IMR-90 (cell line): Measurements from ENCODE around the gene MACIR. TPM values are rescaled to one million over a fixed set of nuclear protein-coding genes. Genes with fewer than 3 reads are reported as not detected.

Experiments
- ATAC-seq: fragments of 200-7000 bp; cut with Tn5 transposase; 2 replicates; pipeline ENCODE4 v1.9.1; 2020; ENCODE audit warnings: low read depth, mild to moderate bottlenecking, moderate library complexity
- BruUV-seq: library from RNA; stranded (reverse); fragments of 400-500 nt; replicated peaks from 2 replicates; lab custom pipeline; 2021; lab: Mats Ljungman, UMichigan
- CTCF ChIA-PET: fragments of 300-600 bp; formaldehyde crosslinking; extraction: SDS; loops from one replicate; lab custom pipeline; 2021; ENCODE audit warnings: antibody characterized with exemption; lab: Yijun Ruan, JAX
- POLR2A ChIA-PET: fragments of 300-600 bp; sonication (Branson Sonifier 250); formaldehyde crosslinking; loops from one replicate; lab custom pipeline; 2022; ENCODE audit warnings: antibody characterized with exemption; ENCODE audit not compliant: unreplicated experiment; lab: Charles Lee
- DNase-seq: peaks from one replicate; pipeline ENCODE4 v3.0.0; 2013
- H2AFZ ChIP-seq: replicated peaks from 2 replicates; pipeline ENCODE3; 2013; ENCODE audit warnings: low read length, mild to moderate bottlenecking; ENCODE audit not compliant: poor library complexity
- H2AK5ac ChIP-seq: 2 replicates; pipeline ENCODE4 v1.6.1; 2013; ENCODE audit warnings: low read depth, low read length, inconsistent platforms
- H2AK9ac ChIP-seq: replicated peaks from 2 replicates; pipeline ENCODE3; 2013; ENCODE audit warnings: mild to moderate bottlenecking, low read depth, low read length, moderate library complexity; ENCODE audit not compliant: poor library complexity
- H2BK120ac ChIP-seq: 2 replicates; pipeline ENCODE4 v1.6.1; 2013; ENCODE audit warnings: low read depth, low read length, inconsistent platforms
- H2BK15ac ChIP-seq: 3 replicates; pipeline ENCODE4 v1.6.1; 2013; ENCODE audit warnings: low read depth, low read length, inconsistent platforms
- H2BK20ac ChIP-seq: 2 replicates; pipeline ENCODE4 v1.6.1; 2013; ENCODE audit warnings: low read depth, mild to moderate bottlenecking, inconsistent platforms, low read length, moderate library complexity
- H2BK5ac ChIP-seq: 2 replicates; pipeline ENCODE4 v1.6.1; 2013; ENCODE audit warnings: mild to moderate bottlenecking, low read depth, low read length, inconsistent platforms; ENCODE audit not compliant: poor library complexity, severe bottlenecking
- H3K14ac ChIP-seq: replicated peaks from 2 replicates; pipeline ENCODE4 v1.6.1; 2013; ENCODE audit warnings: low read depth, low read length, inconsistent platforms
- H3K18ac ChIP-seq: 2 replicates; pipeline ENCODE4 v1.6.1; 2013; ENCODE audit warnings: low read depth, low read length, control low read depth
- H3K23ac ChIP-seq: 2 replicates; pipeline ENCODE4 v1.6.1; 2013; ENCODE audit warnings: low read depth, low read length, inconsistent platforms
- H3K27ac ChIP-seq: 2 replicates; pipeline ENCODE4 v1.5.1; 2013; ENCODE audit warnings: mild to moderate bottlenecking, control low read depth, low read length; ENCODE audit not compliant: insufficient read depth
- H3K27me3 ChIP-seq: 2 replicates; pipeline ENCODE4 v1.6.1; 2013; ENCODE audit warnings: low read length; ENCODE audit not compliant: control insufficient read depth, insufficient read depth
- H3K36me3 ChIP-seq: 2 replicates; pipeline ENCODE4 v1.6.1; 2013; ENCODE audit warnings: low read length, mixed read lengths; ENCODE audit not compliant: control insufficient read depth, insufficient read depth
- H3K4ac ChIP-seq: 2 replicates; pipeline ENCODE4 v1.6.1; 2013; ENCODE audit warnings: low read depth, low read length, inconsistent platforms
- H3K4me1 ChIP-seq: 2 replicates; pipeline ENCODE4 v1.6.1; 2013; ENCODE audit warnings: low read length, mixed read lengths; ENCODE audit not compliant: control insufficient read depth, insufficient read depth
- H3K4me2 ChIP-seq: 2 replicates; pipeline ENCODE4 v1.6.1; 2013; ENCODE audit warnings: low read depth, mild to moderate bottlenecking, control low read depth, low read length, moderate library complexity
- H3K4me3 ChIP-seq: 2 replicates; pipeline ENCODE4 v1.5.1; 2013; ENCODE audit warnings: low read depth, mild to moderate bottlenecking, control low read depth, low read length, moderate library complexity; ENCODE audit not compliant: insufficient read depth
- H3K56ac ChIP-seq: 2 replicates; pipeline ENCODE4 v1.6.1; 2013; ENCODE audit warnings: low read length, inconsistent platforms; ENCODE audit not compliant: insufficient read depth; ENCODE audit errors: extremely low read depth
- H3K79me1 ChIP-seq, 2 experiments: 2 replicates each; pipeline ENCODE4 v1.6.1; 2013; ENCODE audit warnings: low read length in 2 of 2, inconsistent platforms in 1 of 2, low read depth in 1 of 2
- H3K9ac ChIP-seq: 2 replicates; pipeline ENCODE4 v1.6.1; 2013; ENCODE audit warnings: low read depth, low read length, control low read depth
- H3K9me1 ChIP-seq: 2 replicates; pipeline ENCODE4 v1.6.1; 2013; ENCODE audit warnings: low read length, inconsistent platforms; ENCODE audit not compliant: insufficient read depth
- H3K9me3 ChIP-seq: 2 replicates; pipeline ENCODE4 v1.6.1; 2013; ENCODE audit warnings: low read length; ENCODE audit not compliant: control insufficient read depth, insufficient read depth
- H4K20me1 ChIP-seq: 2 replicates; pipeline ENCODE4 v1.6.1; 2013; ENCODE audit warnings: low read length, inconsistent platforms; ENCODE audit not compliant: insufficient read depth
- H4K5ac ChIP-seq: 2 replicates; pipeline ENCODE4 v1.6.1; 2013; ENCODE audit warnings: mild to moderate bottlenecking, low read depth, low read length, control low read depth
- H4K8ac ChIP-seq, 2 experiments: 2 replicates each; pipeline ENCODE4 v1.6.1; 2013; ENCODE audit warnings: low read depth in 2 of 2, low read length in 2 of 2, control low read depth in 1 of 2, inconsistent platforms in 1 of 2
- H4K91ac ChIP-seq: 2 replicates; pipeline ENCODE4 v1.6.1; 2013; ENCODE audit warnings: low read depth, low read length, inconsistent platforms; ENCODE audit not compliant: insufficient read depth
- BHLHE40 ChIP-seq: fragments of 150-350 bp; IDR thresholded peaks from 2 replicates; pipeline ENCODE4 v1.6.1; 2016; ENCODE audit warnings: mild to moderate bottlenecking, low read depth, low read length
- FOS ChIP-seq: fragments of 150-350 bp; IDR thresholded peaks from 2 replicates; pipeline ENCODE4 v1.6.1; 2016; ENCODE audit warnings: low read depth, low read length
- MAFK ChIP-seq: IDR thresholded peaks from 2 replicates; pipeline ENCODE4 v1.6.1; 2012; ENCODE audit warnings: low read depth, low read length, improper control_type of control experiment
- MXI1 ChIP-seq: IDR thresholded peaks from 2 replicates; pipeline ENCODE4 v1.6.1; 2012; ENCODE audit warnings: low read depth, mild to moderate bottlenecking, low read length, moderate library complexity, borderline replicate concordance
- NFE2L2 ChIP-seq: fragments of 150-350 bp; IDR thresholded peaks from 2 replicates; pipeline ENCODE4 v1.6.1; 2016; ENCODE audit warnings: low read depth, mild to moderate bottlenecking, low read length
- POLR2A ChIP-seq: IDR thresholded peaks from 2 replicates; pipeline ENCODE4 v1.6.1; 2012; ENCODE audit warnings: mild to moderate bottlenecking, low read depth, low read length
- RAD21 ChIP-seq: IDR thresholded peaks from 2 replicates; pipeline ENCODE4 v1.6.1; 2012; ENCODE audit warnings: low read length, improper control_type of control experiment
- RFX5 ChIP-seq: IDR thresholded peaks from 2 replicates; pipeline ENCODE4 v1.8.0; 2012; ENCODE audit warnings: low read depth, mild to moderate bottlenecking, low read length, moderate library complexity
- SMC3 ChIP-seq: fragments of 150-350 bp; IDR thresholded peaks from 2 replicates; pipeline ENCODE4 v1.6.1; 2016; ENCODE audit warnings: low read depth, mild to moderate bottlenecking, antibody characterized with exemption, low read length, moderate library complexity
- WGBS, 2 experiments: methylation state at CpG; one replicate each; pipeline versions ENCODE4 v1.1.5 to v1.1.7; 2013; ENCODE audit warnings: missing lambda C conversion rate in 2 of 2; ENCODE audit not compliant: insufficient read length in 1 of 2; ENCODE audit errors: extremely low coverage in 2 of 2; 5-methylcytosine and 5-hydroxymethylcytosine counted together
- dilution Hi-C: fragments of 300-500 bp; cut with HindIII; formaldehyde crosslinking; loops from one replicate; pipeline ENCODE4 v1.14.3; 2018; ENCODE audit warnings: low sequenced_read_pairs; ENCODE audit not compliant: unreplicated experiment
- in situ Hi-C: fragments of 300-500 bp; cut with MboI; formaldehyde crosslinking; loops from 3 replicates; pipeline ENCODE4 v1.14.3; 2019; ENCODE audit warnings: low sequenced_read_pairs, inconsistent platforms, mixed read lengths
- intact Hi-C: fragments of 100-400 bp; cut with micrococcal nuclease; formaldehyde crosslinking; loops from 2 replicates; pipeline ENCODE4 v1.10.0; 2022
- polyA plus RNA-seq, 3 experiments: library from polyadenylated mRNA; depleted of rRNA; stranded (reverse); fragments of >200 nt; gene quantifications; 2 replicates each; pipeline ENCODE4 v1.2.3, GENCODE V29; 2012; ENCODE audit warnings: low replicate concordance in 1 of 3
- total RNA-seq: library from RNA; depleted of rRNA; stranded (reverse); fragments of >200 nt; gene quantifications from 2 replicates; pipeline ENCODE4 v1.2.3, GENCODE V29; 2012
- TF ChIP-seq, protein P1 (sequence below): conservative IDR thresholded peaks from 2 replicates; pipeline ENCODE4 v1.5.1; 2012; ENCODE audit warnings: mild to moderate bottlenecking, low read depth, low read length, improper control_type of control experiment

Gene MACIR
- total and polyA plus RNA-seq, 2 of the 4 experiments (the other 2 are of a cell fraction): 11.1 to 21.3 TPM

DNA sequence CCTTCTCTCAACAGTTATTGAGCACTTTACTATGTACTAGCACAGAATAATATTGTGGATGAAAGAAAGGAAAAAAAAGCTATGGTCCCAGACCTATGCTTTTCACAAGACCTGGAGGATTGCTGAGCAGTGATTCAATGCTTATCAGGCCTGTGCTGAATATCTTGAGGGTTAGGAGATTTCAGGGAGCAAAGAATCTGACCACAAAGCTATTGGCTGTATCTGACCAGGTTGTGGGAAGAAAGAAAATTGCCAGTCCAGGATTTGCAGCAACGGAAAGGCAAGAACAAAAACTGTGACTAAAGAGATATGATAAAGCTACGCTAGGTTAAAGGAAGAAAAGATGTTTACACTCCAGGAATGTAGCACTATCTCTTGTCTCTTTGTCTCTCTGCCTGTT is 14.9 kb upstream of the MACIR start:
- H2AFZ ChIP-seq: no peak overlapping the region
- no peaks in the 10 kb centered on the region for H3K9me3 ChIP-seq
- H2BK15ac ChIP-seq: no peak overlapping the region
- no peak overlapping the region for H2BK20ac ChIP-seq
- TF ChIP-seq, protein P1, sequence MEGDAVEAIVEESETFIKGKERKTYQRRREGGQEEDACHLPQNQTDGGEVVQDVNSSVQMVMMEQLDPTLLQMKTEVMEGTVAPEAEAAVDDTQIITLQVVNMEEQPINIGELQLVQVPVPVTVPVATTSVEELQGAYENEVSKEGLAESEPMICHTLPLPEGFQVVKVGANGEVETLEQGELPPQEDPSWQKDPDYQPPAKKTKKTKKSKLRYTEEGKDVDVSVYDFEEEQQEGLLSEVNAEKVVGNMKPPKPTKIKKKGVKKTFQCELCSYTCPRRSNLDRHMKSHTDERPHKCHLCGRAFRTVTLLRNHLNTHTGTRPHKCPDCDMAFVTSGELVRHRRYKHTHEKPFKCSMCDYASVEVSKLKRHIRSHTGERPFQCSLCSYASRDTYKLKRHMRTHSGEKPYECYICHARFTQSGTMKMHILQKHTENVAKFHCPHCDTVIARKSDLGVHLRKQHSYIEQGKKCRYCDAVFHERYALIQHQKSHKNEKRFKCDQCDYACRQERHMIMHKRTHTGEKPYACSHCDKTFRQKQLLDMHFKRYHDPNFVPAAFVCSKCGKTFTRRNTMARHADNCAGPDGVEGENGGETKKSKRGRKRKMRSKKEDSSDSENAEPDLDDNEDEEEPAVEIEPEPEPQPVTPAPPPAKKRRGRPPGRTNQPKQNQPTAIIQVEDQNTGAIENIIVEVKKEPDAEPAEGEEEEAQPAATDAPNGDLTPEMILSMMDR: no peak
- TF ChIP-seq RAD21 (no peak), SMC3 (no peak), FOS (no peak), POLR2A (no peak), NFE2L2 (no peak), MXI1 (no peak), MAFK (no peak), BHLHE40 (no peak), RFX5 (no peak)
- H3K36me3 ChIP-seq: no peaks in the 10 kb centered on the region
- no peak overlapping the region for H3K14ac ChIP-seq
- H3K56ac ChIP-seq: no peak overlapping the region
- no peak overlapping the region for H3K18ac ChIP-seq
- H3K27me3 ChIP-seq: no peaks in the 10 kb centered on the region; the same call in 1 of the 2 replicates
- peaks cover 3% of the 10 kb centered on the region for H3K4me1 ChIP-seq
- H4K5ac ChIP-seq: no peak overlapping the region
- ATAC-seq (peak; percentile 49), DNase-seq (peak; percentile 67)
- no peak overlapping the region for H2AK5ac ChIP-seq
- no peak overlapping the region; the same call in 1 of the 2 replicates for H3K4me2 ChIP-seq
- intact Hi-C loops (no loop called here), dilution Hi-C loops (no loop called here), in situ Hi-C loops (no loop called here)
- H4K20me1 ChIP-seq: no peaks in the 10 kb centered on the region
- H3K9ac ChIP-seq: no peak overlapping the region
- H3K9me1 ChIP-seq: no peaks in the 10 kb centered on the region
- H3K79me1 ChIP-seq: no peaks in the 10 kb centered on the region
- no peak overlapping the region for H4K91ac ChIP-seq
- H3K27ac ChIP-seq: no peak overlapping the region
- no peak overlapping the region for H3K23ac ChIP-seq
- H2BK5ac ChIP-seq: no peak overlapping the region
- H3K4me3 ChIP-seq: no peak overlapping the region
- WGBS, 2 experiments: no CpG with 5 or more reads among the region's 2 CpGs
- no peak overlapping the region for H4K8ac ChIP-seq
- BruUV-seq: no TSS peak
- H3K4ac ChIP-seq: no peak overlapping the region
- CTCF ChIA-PET: no interaction called here
- no peak overlapping the region for H2AK9ac ChIP-seq
- POLR2A ChIA-PET: no interaction called here
- H2BK120ac ChIP-seq: no peak overlapping the region
